WTC11 (cell line): ENCODE results near the gene PARP4. TPM values are rescaled to one million over a fixed set of nuclear protein-coding genes. Genes with fewer than 3 reads are reported as not detected.

Experiments used
- ATAC-seq: fragments of 200-7000 bp; cut with Tn5 transposase; 2 replicates; pipeline ENCODE4 v1.10.0; 2021; ENCODE audit warnings: mild to moderate bottlenecking, moderate library complexity
- CTCF ChIA-PET: fragments of 300-600 bp; sonication (Branson Sonifier 250); formaldehyde crosslinking; loops from one replicate; lab custom pipeline; 2021; ENCODE audit warnings: antibody characterized with exemption; lab: Charles Lee
- POLR2A ChIA-PET: fragments of 350-600 bp; sonication (Branson Sonifier 250); formaldehyde crosslinking; loops from one replicate; lab custom pipeline; 2021; ENCODE audit warnings: antibody characterized with exemption; lab: Charles Lee
- DNase-seq: peaks from one replicate; pipeline ENCODE4 v3.0.0; 2021; ENCODE audit warnings: low spot score
- H3K27ac Mint-ChIP-seq: 2 replicates; pipeline ENCODE4 v1.8.0; 2021; ENCODE audit warnings: mixed read lengths
- H3K27me3 Mint-ChIP-seq: 2 replicates; pipeline ENCODE4 v1.8.0; 2021; ENCODE audit warnings: low read depth, mild to moderate bottlenecking, moderate library complexity, mixed read lengths
- H3K36me3 Mint-ChIP-seq: 2 replicates; pipeline ENCODE4 v1.8.0; 2021; ENCODE audit warnings: mixed read lengths
- H3K4me1 Mint-ChIP-seq: 2 replicates; pipeline ENCODE4 v1.8.0; 2022; ENCODE audit warnings: mixed read lengths
- H3K4me3 Mint-ChIP-seq: 2 replicates; pipeline ENCODE4 v1.8.0; 2021; ENCODE audit warnings: mild to moderate bottlenecking, moderate library complexity, mixed read lengths
- H3K9me3 Mint-ChIP-seq: 2 replicates; pipeline ENCODE4 v1.8.0; 2021; ENCODE audit warnings: mixed read lengths
- ARID4B ChIP-seq: sonication (generic); formaldehyde crosslinking; IDR thresholded peaks from 2 replicates; pipeline ENCODE4 v1.8.0; 2023; ENCODE audit warnings: missing genetic modification reagents, mild to moderate bottlenecking, borderline replicate concordance
- ATF6 ChIP-seq: sonication (generic); formaldehyde crosslinking; IDR thresholded peaks from 2 replicates; pipeline ENCODE4 v1.8.1; 2023; ENCODE audit warnings: mild to moderate bottlenecking, missing genetic modification reagents
- FOXJ3 ChIP-seq: sonication (generic); formaldehyde crosslinking; IDR thresholded peaks from 2 replicates; pipeline ENCODE4 v1.9.0; 2021; ENCODE audit warnings: missing genetic modification reagents, mild to moderate bottlenecking, borderline replicate concordance
- FOXK1 ChIP-seq: sonication (generic); formaldehyde crosslinking; IDR thresholded peaks from 2 replicates; pipeline ENCODE4 v1.8.0; 2022; ENCODE audit warnings: mild to moderate bottlenecking, moderate library complexity, missing genetic modification reagents
- FOXP4 ChIP-seq: sonication (generic); formaldehyde crosslinking; IDR thresholded peaks from 2 replicates; pipeline ENCODE4 v1.8.0; 2022; ENCODE audit warnings: mild to moderate bottlenecking, missing genetic modification reagents
- KAT7 ChIP-seq: sonication (generic); formaldehyde crosslinking; IDR thresholded peaks from 2 replicates; pipeline ENCODE4 v1.8.1; 2023; ENCODE audit warnings: missing genetic modification reagents, mild to moderate bottlenecking, borderline replicate concordance
- NFE2L1 ChIP-seq: sonication (generic); formaldehyde crosslinking; IDR thresholded peaks from 2 replicates; pipeline ENCODE4 v1.8.1; 2023; ENCODE audit warnings: missing genetic modification reagents
- OVOL2 ChIP-seq: fragments of 250-450 bp; sonication (Bioruptor Pico); IDR thresholded peaks from 2 replicates; pipeline ENCODE4 v1.9.0; 2021; ENCODE audit warnings: mild to moderate bottlenecking, borderline replicate concordance
- USF1 ChIP-seq: sonication (generic); formaldehyde crosslinking; IDR thresholded peaks from 2 replicates; pipeline ENCODE4 v1.8.0; 2022; ENCODE audit warnings: mild to moderate bottlenecking, missing genetic modification reagents
- ZNF138 ChIP-seq: sonication (generic); formaldehyde crosslinking; conservative IDR thresholded peaks from 2 replicates; pipeline ENCODE4 v1.8.1; 2022; ENCODE audit warnings: mild to moderate bottlenecking, moderate library complexity, missing genetic modification reagents
- ZNF263 ChIP-seq: sonication (generic); formaldehyde crosslinking; IDR thresholded peaks from 2 replicates; pipeline ENCODE4 v1.8.1; 2022; ENCODE audit warnings: low read depth, mild to moderate bottlenecking, moderate library complexity, missing genetic modification reagents
- ZNF671 ChIP-seq: fragments of 250-450 bp; sonication (Bioruptor Pico); IDR thresholded peaks from 2 replicates; pipeline ENCODE4 v1.8.0; 2021; ENCODE audit warnings: mild to moderate bottlenecking
- total RNA-seq: library from RNA; stranded (reverse); gene quantifications from 3 replicates; pipeline ENCODE4 v1.2.3, GENCODE V29; 2021
- TF ChIP-seq, protein P1 (sequence below): sonication (generic); formaldehyde crosslinking; IDR thresholded peaks from 2 replicates; pipeline ENCODE4 v1.8.1; 2023; ENCODE audit warnings: mild to moderate bottlenecking, missing genetic modification reagents, moderate library complexity

The PARP4 gene
- total RNA-seq, 1 experiment from 2014 or later = 30.7 TPM

DNA sequence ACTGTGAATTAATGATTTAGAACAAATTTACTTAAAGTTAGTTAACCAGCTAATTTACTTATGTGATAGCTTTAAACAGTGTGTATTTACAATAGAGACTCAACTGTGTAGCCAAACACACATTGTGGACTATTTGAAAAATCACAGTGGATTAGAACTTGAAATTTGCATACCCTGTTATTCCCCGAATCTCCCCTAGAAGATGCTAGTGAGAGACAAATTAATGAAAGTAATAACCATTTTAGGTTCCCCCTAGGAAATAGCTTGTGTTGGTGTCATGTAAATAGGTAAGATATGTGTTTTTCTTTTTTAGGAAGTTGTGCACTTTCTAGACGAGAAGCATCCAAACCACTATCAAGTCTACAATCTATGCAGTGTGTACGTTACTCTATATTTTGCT, 104.7 kb downstream of the PARP4 start:
- POLR2A ChIA-PET = no interaction called here
- no peaks in the 10 kb centered on the region for H3K9me3 Mint-ChIP-seq
- H3K27me3 Mint-ChIP-seq = no peaks in the 10 kb centered on the region; the same call in 1 of the 2 replicates
- CTCF ChIA-PET = interaction anchor here (1.0 kb wide), 1 partner anchor 13 kb away, joined by 3 read pairs; no protein-coding TSS in a partner anchor
- H3K27ac Mint-ChIP-seq = no peak overlapping the region
- no peak for TF ChIP-seq ZNF263 (CRISPR knock-in tag)
- TF ChIP-seq ATF6 = no peak
- no peak for DNase-seq
- no peaks in the 10 kb centered on the region for H3K36me3 Mint-ChIP-seq
- no peak for ATAC-seq
- no peak overlapping the region for H3K4me3 Mint-ChIP-seq
- H3K4me1 Mint-ChIP-seq = no peaks in the 10 kb centered on the region

GRCh38 chr13:24406524-24406923, 106.1 kb downstream of the PARP4 start:
- DNase-seq = no peak
- no peak for TF ChIP-seq FOXK1 (CRISPR knock-in tag)
- no peak for TF ChIP-seq KAT7
- TF ChIP-seq, protein P1, sequence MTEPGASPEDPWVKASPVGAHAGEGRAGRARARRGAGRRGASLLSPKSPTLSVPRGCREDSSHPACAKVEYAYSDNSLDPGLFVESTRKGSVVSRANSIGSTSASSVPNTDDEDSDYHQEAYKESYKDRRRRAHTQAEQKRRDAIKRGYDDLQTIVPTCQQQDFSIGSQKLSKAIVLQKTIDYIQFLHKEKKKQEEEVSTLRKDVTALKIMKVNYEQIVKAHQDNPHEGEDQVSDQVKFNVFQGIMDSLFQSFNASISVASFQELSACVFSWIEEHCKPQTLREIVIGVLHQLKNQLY (CRISPR knock-in tag) = no peak
- no peak for TF ChIP-seq FOXJ3 (CRISPR knock-in tag)
- no peak for TF ChIP-seq ARID4B (CRISPR knock-in tag)
- TF ChIP-seq USF1 = no peak
- TF ChIP-seq, all 79 proteins: peak for 0
- POLR2A ChIA-PET = no interaction called here
- H3K27ac Mint-ChIP-seq = no peak overlapping the region
- CTCF ChIA-PET = no interaction called here
- H3K4me3 Mint-ChIP-seq = no peak overlapping the region
- no peaks in the 10 kb centered on the region for H3K4me1 Mint-ChIP-seq
- H3K36me3 Mint-ChIP-seq = no peaks in the 10 kb centered on the region
- H3K9me3 Mint-ChIP-seq = no peaks in the 10 kb centered on the region
- no peak for ATAC-seq
- H3K27me3 Mint-ChIP-seq = no peaks in the 10 kb centered on the region; the same call in 1 of the 2 replicates

DNA sequence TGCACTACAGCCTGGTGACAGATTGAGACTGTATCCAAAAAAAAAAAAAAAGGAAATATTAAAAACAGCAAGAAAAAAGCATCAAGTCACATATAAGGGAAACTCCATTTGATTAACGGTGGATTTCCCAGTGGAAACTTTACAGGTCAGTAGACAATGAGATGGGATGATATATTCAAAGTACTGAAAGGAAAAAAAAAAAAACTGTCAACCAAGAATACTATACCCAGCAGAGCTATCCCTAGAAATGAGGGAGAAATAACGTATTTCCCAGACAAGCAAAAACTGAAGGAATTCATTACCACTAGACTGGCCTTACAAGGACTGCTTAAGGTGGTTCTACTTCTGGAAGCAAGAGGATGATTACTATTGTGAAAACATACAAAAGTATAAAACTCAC, 115.8 kb downstream of the PARP4 start:
- H3K9me3 Mint-ChIP-seq = peaks cover 24% of the 10 kb centered on the region
- POLR2A ChIA-PET = interaction anchor here (0.7 kb wide), 1 partner anchor 79 kb away, joined by 3 read pairs; no protein-coding TSS in a partner anchor
- H3K27me3 Mint-ChIP-seq = peaks cover 3% of the 10 kb centered on the region; the same call in 1 of the 2 replicates
- no peak overlapping the region for H3K27ac Mint-ChIP-seq
- ATAC-seq (no peak), DNase-seq (no peak)
- no peaks in the 10 kb centered on the region for H3K4me1 Mint-ChIP-seq
- no peak overlapping the region for H3K4me3 Mint-ChIP-seq
- peaks cover 14% of the 10 kb centered on the region for H3K36me3 Mint-ChIP-seq
- CTCF ChIA-PET = no interaction called here
- no peak for TF ChIP-seq KAT7
- TF ChIP-seq ATF6 = no peak
- no peak for TF ChIP-seq FOXP4
- no peak for TF ChIP-seq NFE2L1 (CRISPR knock-in tag)
- no peak for TF ChIP-seq OVOL2 (CRISPR knock-in tag)
- no peak for TF ChIP-seq ZNF671 (CRISPR knock-in tag)
- no peak for TF ChIP-seq ZNF138 (CRISPR knock-in tag)
- TF ChIP-seq, all 79 proteins: peak for 0
